ENCODE results near the gene ATG5.
A peak's percentile ranks its signal among the peaks of the same experiment; 100 is the strongest.

ATG5 gene

GRCh38 chr6:106180208-106180607 is 145.4 kb downstream of the ATG5 start:
- DNase-seq (ENCODE audit: low spot score), result peak; percentile 34

DNA sequence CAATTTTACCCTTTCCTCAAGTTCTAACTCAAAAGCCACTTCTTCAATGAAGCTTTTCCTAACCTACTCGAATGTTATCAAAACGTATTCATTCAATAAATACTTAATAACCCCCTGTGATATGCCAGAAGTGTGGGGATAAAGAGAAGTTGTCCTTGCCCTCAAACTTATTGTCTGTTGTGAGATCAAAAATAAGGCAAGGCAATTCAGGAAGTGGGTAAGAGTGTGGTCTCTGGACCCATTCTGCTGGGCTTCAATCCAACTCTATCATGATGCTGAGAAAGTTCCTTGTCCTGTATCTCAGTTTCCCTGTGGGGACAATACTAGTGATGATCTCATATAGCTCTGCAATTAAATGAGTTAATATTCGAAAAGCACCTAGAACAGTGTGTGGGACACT is 146.7 kb downstream of the ATG5 start:
- no peak for DNase-seq (ENCODE audit: low spot score)

DNA sequence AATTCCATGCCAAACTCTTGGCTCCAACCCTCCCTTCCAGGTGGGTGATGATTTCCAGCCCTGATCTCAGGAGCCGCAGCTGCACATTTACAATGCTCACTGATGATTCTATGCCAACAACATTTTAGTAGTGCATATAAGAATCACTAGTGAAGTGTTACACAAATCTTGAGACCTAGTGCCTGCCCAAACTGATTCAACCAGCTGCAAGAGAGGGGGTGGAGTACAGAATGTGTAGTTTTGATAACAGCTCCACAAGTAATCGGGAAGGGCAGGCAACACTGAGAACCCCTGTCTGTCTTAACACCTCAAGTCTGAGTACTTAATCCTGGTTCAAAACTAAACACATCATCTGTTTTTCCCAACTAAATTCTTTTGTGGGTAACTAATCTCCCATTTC is 147.8 kb downstream of the ATG5 start:
- no peak for DNase-seq (ENCODE audit: low spot score)

DNA sequence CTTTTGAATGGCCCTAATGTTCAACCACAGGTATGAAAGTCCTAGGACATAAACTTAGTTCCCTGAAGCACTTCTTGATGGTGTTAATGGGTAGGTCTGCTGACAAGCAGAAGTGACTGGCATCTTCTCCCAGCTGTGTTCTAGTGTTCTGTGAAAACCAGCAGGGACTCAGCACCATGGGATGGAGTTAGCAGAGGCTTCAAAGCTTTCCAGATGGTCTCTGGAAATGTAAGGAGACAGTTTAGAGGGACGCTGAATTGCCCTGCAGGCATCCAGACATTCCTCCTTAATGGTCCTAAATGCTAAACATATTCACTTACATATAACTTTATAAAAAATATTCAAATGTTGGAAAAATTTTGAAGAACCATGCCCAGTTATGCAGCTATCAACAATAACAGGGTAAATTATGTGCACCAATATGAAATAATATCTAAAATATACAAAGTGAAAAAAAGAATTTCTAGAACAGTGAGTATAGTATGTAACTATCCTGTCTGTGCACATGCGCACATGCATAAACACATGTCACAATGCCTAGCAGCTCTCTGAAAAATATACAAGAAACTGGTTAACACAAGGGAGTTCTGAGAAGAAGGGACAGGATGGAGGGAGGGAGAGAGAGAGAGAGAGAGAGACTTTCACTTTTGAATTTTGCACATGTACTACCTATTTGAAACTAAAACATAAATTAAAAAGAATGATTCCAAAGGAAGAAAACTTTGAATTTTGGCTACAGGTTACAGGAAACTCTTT is 152.3 kb downstream of the ATG5 start:
- DNase-seq (ENCODE audit: low spot score), result no peak

- no peak for DNase-seq (ENCODE audit: low spot score)
Measured at GRCh38 chr6:106170030-106170791, 155.3 kb downstream of the ATG5 start.

GRCh38 chr6:106169517-106169916 is 156.0 kb downstream of the ATG5 start:
- no peak for DNase-seq (ENCODE audit: low spot score)

GRCh38 chr6:106168097-106168888 is 157.3 kb downstream of the ATG5 start:
- DNase-seq (ENCODE audit: low spot score), result no peak

- DNase-seq (ENCODE audit: low spot score), result no peak
Measured at GRCh38 chr6:106167096-106167814, 158.3 kb downstream of the ATG5 start.

DNA sequence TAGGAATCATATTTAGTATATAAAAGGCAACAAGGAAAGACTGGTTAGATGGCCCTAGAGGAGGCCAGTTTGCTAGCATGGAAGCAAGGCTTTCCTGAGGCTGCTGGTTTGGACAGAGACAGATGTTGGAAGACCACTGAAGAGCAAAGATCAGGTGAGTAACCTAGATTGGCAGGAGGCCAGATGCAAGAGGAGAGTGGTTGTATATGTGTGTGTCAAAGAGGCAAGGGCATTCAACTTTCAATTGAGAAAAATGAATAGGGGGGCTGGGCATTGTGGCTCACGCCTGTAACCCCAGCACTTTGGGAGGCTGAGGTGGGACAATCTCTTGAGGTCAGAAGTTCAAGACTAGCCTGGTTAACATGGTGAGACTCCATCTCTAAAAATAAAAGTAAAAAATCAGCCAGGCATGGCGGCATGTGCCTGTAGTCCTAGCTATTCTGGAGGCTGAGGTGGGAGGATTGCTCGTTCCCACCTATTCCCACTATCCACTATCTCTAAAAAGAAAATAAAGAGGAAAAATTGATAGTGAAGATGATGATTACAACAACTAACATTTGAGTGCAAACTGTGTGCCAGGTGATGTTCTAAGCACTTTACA is 159.6 kb downstream of the ATG5 start:
- peak; percentile 67 for DNase-seq (ENCODE audit: low spot score)

DNA sequence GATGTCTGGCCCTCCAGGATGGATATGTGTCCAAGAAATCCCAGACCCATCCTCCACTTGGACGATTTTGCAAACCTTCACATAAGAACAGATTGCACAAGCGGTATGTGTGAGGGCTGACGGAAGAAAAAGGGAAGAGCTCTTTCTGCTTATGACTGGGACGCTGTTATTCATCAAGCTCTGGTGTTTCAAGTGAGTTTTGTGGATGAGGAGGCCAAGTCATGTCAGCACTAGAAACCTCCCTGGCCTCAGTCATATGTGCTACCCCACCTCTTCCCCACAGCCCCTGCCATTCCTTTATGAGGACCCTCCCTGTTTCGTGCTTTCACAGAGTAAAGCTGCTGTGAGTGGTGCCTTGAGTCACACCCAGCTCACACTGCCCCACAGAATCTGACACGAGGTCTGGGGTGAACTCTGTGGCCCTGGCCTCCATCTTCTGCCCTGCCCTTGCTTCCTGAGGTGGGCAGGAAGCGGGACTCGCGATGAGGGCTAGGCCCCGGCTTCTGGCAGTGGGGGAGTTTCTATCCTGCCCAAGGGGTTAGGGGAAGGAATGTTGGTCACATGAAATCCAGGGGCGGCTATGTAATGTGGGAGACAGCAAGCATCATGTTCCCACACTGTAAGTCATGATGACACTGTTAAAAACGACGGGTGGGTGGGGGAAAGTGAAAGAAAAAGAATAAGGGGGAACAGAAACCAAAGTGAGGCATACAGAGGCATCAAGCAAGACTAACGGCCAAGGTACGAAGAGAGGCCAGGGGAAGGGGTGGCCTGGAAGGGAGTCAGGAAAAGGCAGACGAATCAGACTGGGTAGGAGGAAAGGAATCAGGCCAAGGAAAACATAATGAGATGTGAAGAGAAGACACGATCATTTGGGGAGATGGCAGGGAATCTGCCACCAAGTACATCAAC is 161.3 kb downstream of the ATG5 start:
- DNase-seq (ENCODE audit: low spot score), result no peak

GRCh38 chr6:106163446-106163965 is 162.1 kb downstream of the ATG5 start:
- no peak for DNase-seq (ENCODE audit: low spot score)

DNA sequence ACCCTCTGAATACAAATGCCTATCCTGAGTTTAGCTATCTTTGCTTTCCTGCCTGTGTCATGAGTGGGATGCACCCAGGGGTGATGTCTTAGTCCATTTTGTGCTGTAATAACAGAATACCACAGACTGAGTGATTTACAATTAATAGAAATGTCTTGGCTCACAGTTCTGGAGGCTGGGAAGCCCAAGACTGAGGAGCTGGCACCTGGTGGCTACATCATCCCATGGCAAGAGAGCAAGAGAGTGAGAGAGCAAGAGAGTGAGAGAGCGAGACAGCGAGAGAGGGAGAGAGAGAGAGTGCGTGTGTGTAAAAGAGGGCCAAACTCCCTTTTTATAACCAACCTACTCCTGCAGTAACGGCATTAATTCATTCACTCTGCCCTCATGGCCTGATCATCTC is 162.6 kb downstream of the ATG5 start:
- no peak for DNase-seq (ENCODE audit: low spot score)

DNA sequence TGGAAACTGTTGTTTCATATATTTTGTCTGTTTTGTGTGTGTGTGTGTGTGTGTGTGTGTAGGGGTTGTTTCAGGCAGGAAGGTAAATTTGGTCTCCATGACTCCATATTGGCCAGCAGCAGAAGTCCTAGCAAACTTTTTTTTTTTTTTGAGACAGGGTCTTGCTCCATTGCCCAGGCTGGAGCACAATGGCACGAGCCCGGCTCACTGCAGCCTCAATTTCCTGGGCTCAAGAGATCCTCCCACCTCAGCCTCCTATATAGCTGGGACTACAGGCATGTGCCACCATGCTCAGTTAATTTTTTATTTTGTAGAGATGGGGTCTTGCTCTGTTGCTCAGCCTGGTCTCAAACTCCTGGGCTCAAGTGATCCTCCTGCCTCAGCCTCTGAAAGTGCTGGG is 163.7 kb downstream of the ATG5 start:
- no peak for DNase-seq (ENCODE audit: low spot score)

DNA sequence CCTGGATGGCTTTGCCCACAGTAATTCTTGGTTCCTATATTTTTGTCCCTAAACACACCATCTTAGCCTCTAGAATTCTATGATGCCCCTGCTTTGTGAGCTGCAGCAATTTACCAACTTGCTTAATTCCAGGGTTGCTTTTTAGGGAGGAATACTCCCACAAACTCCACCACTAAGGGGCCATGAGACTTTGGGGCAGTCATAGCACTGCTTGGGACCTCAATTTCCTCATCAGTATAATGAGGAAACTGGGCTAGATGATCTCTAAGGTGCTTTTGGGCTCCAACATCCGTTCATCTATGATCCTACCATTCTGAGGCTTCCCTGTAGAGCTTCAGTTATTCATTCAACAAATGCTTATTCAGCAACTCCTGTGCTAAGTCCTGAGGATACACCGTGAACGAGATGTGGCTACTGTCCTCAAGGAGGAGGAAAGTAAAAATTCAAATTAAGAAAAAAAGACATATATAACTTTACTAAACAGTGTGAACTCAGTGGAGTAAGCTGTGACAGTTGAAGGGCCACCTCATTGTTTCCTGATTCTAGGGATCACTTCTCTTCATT is 164.2 kb downstream of the ATG5 start:
- DNase-seq (ENCODE audit: low spot score), result no peak

DNA sequence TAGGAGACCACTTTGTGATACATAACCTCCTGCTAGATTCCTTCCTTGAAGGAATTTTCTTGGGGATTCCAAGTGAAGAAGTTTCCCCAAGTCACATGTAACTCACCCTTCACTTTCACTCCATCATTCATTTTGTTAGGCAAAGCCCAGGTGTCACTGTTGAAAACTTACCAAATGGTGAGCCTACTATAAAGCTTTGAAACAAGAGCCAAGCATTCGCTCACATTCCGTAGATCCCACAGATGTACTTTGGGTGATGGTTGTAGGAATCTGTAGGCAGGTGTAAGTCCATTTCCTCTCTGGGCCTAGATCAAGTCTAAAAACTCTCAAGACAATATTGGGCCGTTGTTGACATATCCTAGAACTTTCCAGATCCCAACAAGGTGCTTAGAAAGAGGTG is 165.4 kb downstream of the ATG5 start:
- DNase-seq (ENCODE audit: low spot score), result no peak

- peak; percentile 77 for DNase-seq (ENCODE audit: low spot score)
Measured at GRCh38 chr6:106159531-106159940, 166.0 kb downstream of the ATG5 start.

DNA sequence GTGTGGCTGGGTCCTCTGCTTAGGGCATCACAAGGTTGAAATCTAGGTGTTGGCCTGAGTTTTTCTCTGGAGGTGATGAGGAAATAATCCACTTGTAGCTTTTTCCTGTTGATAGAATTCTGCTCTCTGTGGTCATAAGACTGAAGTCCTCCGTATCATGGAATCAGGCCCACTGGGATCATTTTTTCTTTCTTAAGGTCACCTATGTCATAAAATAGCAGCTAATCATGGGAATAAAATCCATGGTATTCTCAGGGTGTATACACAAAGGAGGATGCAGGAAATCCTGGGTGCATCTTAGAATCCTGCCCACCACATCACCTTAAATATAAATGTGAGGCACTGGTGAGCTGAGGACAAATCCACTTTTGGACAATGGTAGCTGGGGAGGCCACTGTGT is 166.7 kb downstream of the ATG5 start:
- no peak for DNase-seq (ENCODE audit: low spot score)

- no peak for DNase-seq (ENCODE audit: low spot score)
Measured at GRCh38 chr6:106156863-106157262, 168.7 kb downstream of the ATG5 start.

- no peak for DNase-seq (ENCODE audit: low spot score)
Measured at GRCh38 chr6:106156413-106156812, 169.1 kb downstream of the ATG5 start.

- no peak for DNase-seq (ENCODE audit: low spot score)
Measured at GRCh38 chr6:106155219-106155830, 170.2 kb downstream of the ATG5 start.

Measured in LoVo (cell line).